OCI-LY7 (cell line): ENCODE data around the gene NSL1. TPM values are rescaled to one million over a fixed set of nuclear protein-coding genes. Genes with fewer than 3 reads are reported as not detected.

Experiments used
- BruUV-seq: library from RNA; stranded (reverse); fragments of 400-500 nt; replicated peaks from 2 replicates; lab custom pipeline; 2021; lab: Mats Ljungman, UMichigan
- CTCF ChIA-PET: fragments of 300-600 bp; sonication (Branson Sonifier 250); formaldehyde crosslinking; loops from one replicate; lab custom pipeline; 2022; ENCODE audit warnings: antibody characterized with exemption; ENCODE audit not compliant: unreplicated experiment; lab: Charles Lee
- POLR2A ChIA-PET: fragments of 300-600 bp; sonication (Branson Sonifier 250); formaldehyde crosslinking; loops from one replicate; lab custom pipeline; 2022; ENCODE audit warnings: antibody characterized with exemption; lab: Charles Lee
- DNase-seq: peaks from one replicate; pipeline ENCODE4 v3.0.0-alpha.2; 2015; ENCODE audit warnings: low spot score
- H2AFZ ChIP-seq: fragments of 200-600 bp; sonication (generic), shearing (Covaris generic); 2 replicates; pipeline ENCODE4 v1.6.1; 2014; ENCODE audit warnings: mild to moderate bottlenecking, antibody characterized with exemption, low read length, moderate library complexity
- H3K27ac ChIP-seq: fragments of 200-600 bp; sonication (generic); 2 replicates; pipeline ENCODE4 v1.5.1; 2014; ENCODE audit warnings: mixed run types, low read depth, mild to moderate bottlenecking, moderate library complexity, low read length, inconsistent platforms; ENCODE audit not compliant: poor library complexity, severe bottlenecking
- H3K36me3 ChIP-seq: fragments of 200-600 bp; sonication (generic); 2 replicates; pipeline ENCODE4 v1.6.1; 2014; ENCODE audit warnings: mild to moderate bottlenecking, antibody characterized with exemption, low read length, moderate library complexity, mixed read lengths; ENCODE audit not compliant: insufficient read depth
- H3K4me1 ChIP-seq: fragments of 200-600 bp; sonication (generic); 2 replicates; pipeline ENCODE4 v1.5.1; 2014; ENCODE audit warnings: mild to moderate bottlenecking, low read length; ENCODE audit not compliant: insufficient read depth, poor library complexity, severe bottlenecking
- H3K4me2 ChIP-seq: fragments of 200-600 bp; sonication (generic); 2 replicates; pipeline ENCODE4 v1.6.1; 2014; ENCODE audit warnings: mild to moderate bottlenecking, low read length
- H3K4me3 ChIP-seq: fragments of 200-600 bp; sonication (generic); 2 replicates; pipeline ENCODE4 v1.5.1; 2014; ENCODE audit warnings: mild to moderate bottlenecking, low read depth, low read length; ENCODE audit not compliant: poor library complexity, severe bottlenecking
- H3K79me2 ChIP-seq: fragments of 200-600 bp; sonication (generic); 2 replicates; pipeline ENCODE4 v1.6.1; 2016; ENCODE audit warnings: low read depth, mild to moderate bottlenecking, low read length, moderate library complexity, mixed read lengths; ENCODE audit not compliant: insufficient read depth
- H3K9me2 ChIP-seq: fragments of 200-600 bp; sonication (generic); 2 replicates; pipeline ENCODE4 v1.6.1; 2016; ENCODE audit warnings: mild to moderate bottlenecking, low read length, mixed read lengths; ENCODE audit not compliant: insufficient read depth
- H3K9me3 ChIP-seq: fragments of 200-600 bp; sonication (generic); 2 replicates; pipeline ENCODE4 v1.6.1; 2014; ENCODE audit warnings: mild to moderate bottlenecking, mixed run types, low read length, mixed read lengths
- H4K20me1 ChIP-seq: fragments of 200-600 bp; sonication (generic); 2 replicates; pipeline ENCODE4 v1.6.1; 2014; ENCODE audit warnings: mild to moderate bottlenecking, antibody characterized with exemption, low read length, moderate library complexity, mixed read lengths; ENCODE audit not compliant: insufficient read depth
- CTCF ChIP-seq: fragments of 200-600 bp; sonication (generic); conservative IDR thresholded peaks from 2 replicates; pipeline ENCODE4 v1.5.1; 2014; ENCODE audit warnings: mild to moderate bottlenecking, antibody characterized with exemption, low read length, moderate library complexity, mixed read lengths
- EZH2phosphoT487 ChIP-seq: fragments of 200-600 bp; sonication (generic); IDR thresholded peaks from 2 replicates; pipeline ENCODE4 v1.6.1; 2018; ENCODE audit warnings: low read depth, borderline replicate concordance, mild to moderate bottlenecking, mixed run types, antibody characterized with exemption, low read length, moderate library complexity, mixed read lengths
- intact Hi-C: fragments of 100-400 bp; cut with micrococcal nuclease; formaldehyde crosslinking; loops from one replicate; pipeline ENCODE4 v1.10.0; 2022; ENCODE audit not compliant: unreplicated experiment
- total RNA-seq, 2 experiments: library from RNA; depleted of rRNA in 1 of 2; stranded (reverse); fragments of >200 nt in 1 of 2; shearing (Covaris generic) in 1 of 2; gene quantifications; 2 replicates each; pipeline ENCODE4 v1.2.3, GENCODE V29; 2014 to 2022

NSL1 gene
- total RNA-seq, 2 experiments from 2014 or later = 66.8 to 70.9 TPM

- no peaks in the 10 kb centered on the region for H3K79me2 ChIP-seq
- intact Hi-C loops = no loop called here
- H3K4me1 ChIP-seq = no peaks in the 10 kb centered on the region
- no peak for DNase-seq
- BruUV-seq = no TSS peak
- H3K4me2 ChIP-seq = no peak overlapping the region
- H4K20me1 ChIP-seq = no peaks in the 10 kb centered on the region
- no peak overlapping the region for H2AFZ ChIP-seq
- TF ChIP-seq EZH2phosphoT487 = no peak
- no peak for TF ChIP-seq CTCF
- no peaks in the 10 kb centered on the region for H3K9me2 ChIP-seq
- H3K36me3 ChIP-seq = no peaks in the 10 kb centered on the region
- H3K27ac ChIP-seq = no peak overlapping the region
- ChIA-PET POLR2A (no interaction called here), CTCF (no interaction called here)
- H3K4me3 ChIP-seq = no peak overlapping the region
- no peaks in the 10 kb centered on the region for H3K9me3 ChIP-seq
Observed at GRCh38 chr1:212690816-212691403, 100.7 kb downstream of the NSL1 start.

- H3K4me3 ChIP-seq = no peak overlapping the region
- no peaks in the 10 kb centered on the region for H3K9me3 ChIP-seq
- H2AFZ ChIP-seq = no peak overlapping the region
- intact Hi-C loops = no loop called here
- H3K27ac ChIP-seq = no peak overlapping the region
- TF ChIP-seq EZH2phosphoT487 (no peak), CTCF (no peak)
- POLR2A ChIA-PET = no interaction called here
- no TSS peak for BruUV-seq
- CTCF ChIA-PET = no interaction called here
- H4K20me1 ChIP-seq = no peaks in the 10 kb centered on the region
- no peaks in the 10 kb centered on the region for H3K4me1 ChIP-seq
- H3K4me2 ChIP-seq = no peak overlapping the region
- H3K79me2 ChIP-seq = no peaks in the 10 kb centered on the region
- no peaks in the 10 kb centered on the region for H3K9me2 ChIP-seq
- no peak for DNase-seq
- H3K36me3 ChIP-seq = no peaks in the 10 kb centered on the region
Observed at GRCh38 chr1:212689758-212690529, 101.6 kb downstream of the NSL1 start.

GRCh38 chr1:212689196-212689725 is 102.3 kb downstream of the NSL1 start:
- no peak overlapping the region for H3K4me2 ChIP-seq
- BruUV-seq = no TSS peak
- POLR2A ChIA-PET = no interaction called here
- no peaks in the 10 kb centered on the region for H3K9me3 ChIP-seq
- H3K4me1 ChIP-seq = no peaks in the 10 kb centered on the region
- no peaks in the 10 kb centered on the region for H3K9me2 ChIP-seq
- H3K79me2 ChIP-seq = no peaks in the 10 kb centered on the region
- intact Hi-C loops = no loop called here
- CTCF ChIA-PET = no interaction called here
- H2AFZ ChIP-seq = no peak overlapping the region
- no peaks in the 10 kb centered on the region for H4K20me1 ChIP-seq
- no peaks in the 10 kb centered on the region for H3K36me3 ChIP-seq
- H3K27ac ChIP-seq = no peak overlapping the region
- H3K4me3 ChIP-seq = no peak overlapping the region
- DNase-seq = no peak
- no peak for TF ChIP-seq CTCF
- no peak for TF ChIP-seq EZH2phosphoT487
